Epithelial cell of esophagus (primary cell): ENCODE data around the gene WDR75.
A peak's percentile ranks its signal among the peaks of the same experiment; 100 is the strongest.
"Not testable (repeated sequence)": the region's sequence is repeated elsewhere in the genome, so short reads cannot be mapped to it uniquely, and the experiment has no call there.

ENCODE experiments used
- DNase-seq: peaks from one replicate; pipeline ENCODE4 v3.0.0; 2010; ENCODE audit warnings: low read depth
- H3K4me3 ChIP-seq: 2 replicates; pipeline ENCODE4 v1.5.1; 2011; ENCODE audit warnings: mild to moderate bottlenecking, low read length, control low read depth
- CTCF ChIP-seq: IDR thresholded peaks from 2 replicates; pipeline ENCODE4 v1.5.1; 2011; ENCODE audit warnings: low read depth, mild to moderate bottlenecking, low read length, control low read depth, inconsistent platforms; ENCODE audit not compliant: insufficient read depth; ENCODE audit errors: missing control alignments

WDR75 gene

GRCh38 chr2:189424961-189425360 is 16.3 kb upstream of the WDR75 start:
- no peak for TF ChIP-seq CTCF

GRCh38 chr2:189425676-189426075 is 15.6 kb upstream of the WDR75 start:
- no peak for DNase-seq
- TF ChIP-seq CTCF: no peak

More at GRCh38 chr2:189424961-189425360, 16.3 kb upstream of the WDR75 start:
- no peak overlapping the region for H3K4me3 ChIP-seq
- no peak for DNase-seq

GRCh38 chr2:189426886-189427285 is 14.4 kb upstream of the WDR75 start:
- no peak for TF ChIP-seq CTCF

More at GRCh38 chr2:189425676-189426075, 15.6 kb upstream of the WDR75 start:
- H3K4me3 ChIP-seq: no peak overlapping the region

GRCh38 chr2:189427872-189428271 is 13.4 kb upstream of the WDR75 start:
- no peak overlapping the region for H3K4me3 ChIP-seq
- TF ChIP-seq CTCF: no peak
- DNase-seq: no peak

More at GRCh38 chr2:189426886-189427285, 14.4 kb upstream of the WDR75 start:
- no peak for DNase-seq
- H3K4me3 ChIP-seq: no peak overlapping the region

GRCh38 chr2:189430448-189430847 is 10.8 kb upstream of the WDR75 start:
- DNase-seq: peak; percentile 48
- H3K4me3 ChIP-seq: not testable (repeated sequence)

GRCh38 chr2:189435803-189436202 is 5.5 kb upstream of the WDR75 start:
- not testable (repeated sequence) for DNase-seq, H3K4me3 ChIP-seq

GRCh38 chr2:189437926-189438325 is 3.3 kb upstream of the WDR75 start:
- no peak overlapping the region for H3K4me3 ChIP-seq
- no peak for DNase-seq
- TF ChIP-seq CTCF: no peak

GRCh38 chr2:189439342-189439741 is 1.9 kb upstream of the WDR75 start:
- peak; percentile 38 for TF ChIP-seq CTCF
- no peak overlapping the region for H3K4me3 ChIP-seq
- peak; percentile 4 for DNase-seq
